ENCODE measurements around the gene VPS54.
"Not testable (repeated sequence)": the region's sequence is repeated elsewhere in the genome, so short reads cannot be mapped to it uniquely, and the experiment has no call there.

Gene VPS54

DNA sequence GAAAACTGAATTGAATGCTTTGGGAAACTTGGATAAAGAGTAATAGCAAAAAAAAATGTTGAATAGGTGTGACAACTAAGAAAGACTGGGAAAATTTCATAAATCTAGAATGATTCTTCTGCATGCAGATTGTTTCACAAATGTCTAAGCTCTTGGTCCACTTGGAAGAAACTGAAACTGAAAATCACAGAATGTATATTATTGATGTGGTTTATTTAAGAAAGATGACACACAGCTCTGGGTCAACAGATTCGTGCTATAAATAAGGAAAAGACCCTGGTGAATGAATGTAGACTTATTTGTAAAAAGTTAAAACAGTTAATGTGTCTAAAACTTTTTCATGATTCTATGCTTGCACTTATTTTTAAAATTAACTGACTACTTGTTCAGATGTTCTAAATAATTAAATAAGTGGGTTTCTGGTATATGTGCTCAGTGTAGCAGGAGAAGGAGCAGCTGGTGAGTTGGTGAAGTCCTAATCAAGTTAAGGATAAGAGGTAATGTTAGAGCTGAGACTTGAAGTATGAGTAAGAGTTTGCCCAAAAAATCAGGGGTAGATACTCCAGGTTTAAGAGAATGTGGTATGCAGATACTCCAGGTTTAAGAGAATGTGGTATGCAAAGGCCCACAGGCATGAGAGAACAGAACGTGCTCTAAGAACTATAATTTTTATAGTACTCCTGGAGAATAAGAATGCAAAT lies 153.1 kb downstream of the VPS54 start:
- no peak for DNase-seq

- DNase-seq: no peak
These were observed 153.9 kb downstream of the VPS54 start for GRCh38 chr2:63865159-63865799.

DNA sequence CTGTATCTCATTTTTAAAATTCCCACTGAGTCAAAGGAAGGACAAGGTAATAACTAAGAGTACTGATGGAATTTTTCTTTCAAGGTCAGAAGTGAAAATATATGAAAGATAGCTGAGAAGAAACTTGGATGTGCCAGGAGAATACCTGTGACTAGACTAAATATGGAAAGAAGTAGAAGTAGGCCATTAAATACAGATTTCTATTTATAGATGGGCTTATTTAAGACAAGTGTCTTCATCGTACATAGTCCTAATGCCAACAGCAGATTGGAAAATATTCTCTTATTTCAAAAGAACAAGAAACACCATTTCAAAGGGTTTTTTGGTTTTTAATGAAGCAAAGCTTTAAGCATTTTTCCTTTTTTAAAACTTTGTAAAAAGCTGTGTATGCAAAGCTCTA lies 155.5 kb downstream of the VPS54 start:
- DNase-seq: no peak

- no peak for DNase-seq
These were observed 156.4 kb downstream of the VPS54 start for GRCh38 chr2:63862806-63863205.

- peak; percentile 30 for DNase-seq
These were observed 157.9 kb downstream of the VPS54 start for GRCh38 chr2:63861220-63861822.

- no peak for DNase-seq
These were observed 160.9 kb downstream of the VPS54 start for GRCh38 chr2:63858291-63858690.

GRCh38 chr2:63856303-63856603 lies 163.0 kb downstream of the VPS54 start:
- no peak for DNase-seq

DNA sequence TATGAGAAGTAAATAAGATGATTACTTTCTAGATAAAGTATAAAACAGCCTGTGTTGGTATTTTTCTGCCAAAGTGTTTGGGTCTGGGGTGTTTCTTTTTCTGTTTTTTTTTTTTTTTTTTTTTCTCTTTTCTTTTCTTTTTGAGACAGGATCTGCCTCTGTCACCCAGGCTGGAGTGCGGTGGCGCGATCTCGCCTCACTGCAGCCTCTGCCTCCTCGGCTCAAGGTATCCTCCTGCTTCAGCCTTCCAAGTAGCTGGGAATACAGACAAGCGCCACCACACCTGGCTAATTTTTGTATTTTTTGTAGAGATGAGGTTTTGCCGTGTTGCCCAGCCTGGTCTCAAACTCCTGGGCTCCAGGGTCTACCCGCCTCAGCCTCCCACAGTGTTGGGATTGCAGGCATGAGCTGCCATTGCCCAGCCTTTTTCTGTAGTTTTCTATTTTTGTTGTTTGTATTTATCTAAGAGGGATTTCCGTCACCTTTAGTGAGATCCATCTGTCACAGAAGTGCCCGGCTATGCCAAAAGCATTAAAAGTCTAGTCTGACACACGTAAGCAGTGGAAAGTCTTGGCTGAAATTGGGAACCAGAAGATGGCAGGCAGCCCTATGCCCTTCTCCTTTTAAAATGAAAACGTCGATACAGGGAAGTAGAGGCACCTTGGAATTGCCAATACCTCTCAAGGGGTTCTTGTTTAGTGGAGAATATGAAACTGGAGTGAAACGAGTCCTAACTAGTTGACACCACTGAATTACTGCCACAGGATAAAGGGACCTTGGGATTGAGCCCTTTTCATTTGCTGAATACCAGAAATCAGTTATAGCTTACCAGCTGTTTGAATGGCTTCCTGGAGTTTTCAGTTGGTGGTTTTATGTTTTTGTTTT lies 163.6 kb downstream of the VPS54 start:
- DNase-seq: no peak

GRCh38 chr2:63853527-63854310 lies 165.5 kb downstream of the VPS54 start:
- DNase-seq: no peak

DNA sequence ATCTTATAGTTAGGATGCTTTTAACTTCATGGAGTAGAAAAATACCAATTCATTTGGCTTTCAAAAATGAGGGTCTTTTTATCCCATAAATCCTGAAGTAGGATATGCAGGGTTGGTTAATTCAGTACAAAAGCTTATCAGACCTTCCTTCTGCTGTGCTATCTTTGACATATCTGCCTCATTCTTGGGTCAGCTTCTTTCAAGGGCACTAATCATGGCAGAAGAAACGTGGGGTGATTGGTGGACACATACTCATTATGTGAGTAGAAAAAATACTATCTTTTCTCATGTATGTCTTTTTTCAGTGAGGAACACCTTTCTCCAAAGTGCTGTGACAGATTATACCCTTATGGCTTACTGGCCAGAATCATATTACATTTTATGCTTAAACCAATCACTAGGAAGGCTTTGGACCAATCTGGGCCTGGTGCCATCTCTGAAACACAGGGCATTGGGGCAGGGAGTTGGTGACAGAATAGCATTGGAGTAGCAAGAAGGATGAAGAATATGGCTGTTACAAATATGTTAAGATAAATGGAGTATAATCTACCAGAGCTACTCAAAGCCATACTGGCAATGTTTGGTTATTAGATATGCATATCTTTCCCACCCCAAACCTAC lies 167.4 kb downstream of the VPS54 start:
- no peak for DNase-seq

GRCh38 chr2:63850649-63851048 lies 168.6 kb downstream of the VPS54 start:
- DNase-seq: no peak

GRCh38 chr2:63850204-63850571 lies 169.0 kb downstream of the VPS54 start:
- DNase-seq: no peak

GRCh38 chr2:63849381-63850203 lies 169.6 kb downstream of the VPS54 start:
- no peak for DNase-seq

- DNase-seq: not testable (repeated sequence)
These were observed 171.7 kb downstream of the VPS54 start for GRCh38 chr2:63847571-63847970.

DNA sequence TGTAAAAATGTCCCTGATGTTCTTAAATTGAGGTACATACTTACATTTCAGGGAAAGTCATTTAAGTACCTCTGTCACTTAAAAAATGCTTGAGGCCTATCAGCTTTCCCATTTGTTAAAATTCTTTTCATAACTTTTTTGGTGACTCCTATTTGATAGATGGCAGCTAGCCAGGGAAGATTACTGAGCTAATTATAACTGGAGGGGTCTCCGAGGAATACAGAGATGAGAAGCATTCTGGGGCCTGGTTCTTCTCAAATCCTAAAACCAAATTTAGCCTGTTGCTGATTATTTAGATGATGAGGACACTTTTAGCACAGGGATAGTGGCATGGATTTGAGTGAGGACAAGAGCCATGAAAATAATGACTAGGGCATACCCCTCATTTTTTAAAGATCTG lies 172.7 kb downstream of the VPS54 start:
- no peak for DNase-seq

DNA sequence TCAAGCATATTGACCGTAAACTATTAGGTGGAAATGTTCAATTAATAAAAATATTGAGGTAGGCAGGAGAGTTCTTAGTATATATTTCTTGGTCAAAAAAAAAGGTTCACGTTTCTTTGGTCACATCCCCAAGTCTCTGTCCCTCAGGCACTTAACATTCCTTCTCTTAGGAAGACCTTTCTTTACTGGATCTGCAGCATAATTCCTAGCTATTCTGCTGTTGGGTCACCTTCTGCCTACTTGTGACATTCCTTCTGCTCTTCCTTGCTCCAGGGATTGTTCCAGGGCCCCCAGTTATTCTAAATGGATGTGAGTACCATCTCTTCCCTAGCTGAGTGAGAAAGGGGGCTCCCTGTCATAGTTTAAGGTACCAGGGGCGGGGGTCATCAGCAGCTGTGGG lies 173.4 kb downstream of the VPS54 start:
- DNase-seq: no peak

DNA sequence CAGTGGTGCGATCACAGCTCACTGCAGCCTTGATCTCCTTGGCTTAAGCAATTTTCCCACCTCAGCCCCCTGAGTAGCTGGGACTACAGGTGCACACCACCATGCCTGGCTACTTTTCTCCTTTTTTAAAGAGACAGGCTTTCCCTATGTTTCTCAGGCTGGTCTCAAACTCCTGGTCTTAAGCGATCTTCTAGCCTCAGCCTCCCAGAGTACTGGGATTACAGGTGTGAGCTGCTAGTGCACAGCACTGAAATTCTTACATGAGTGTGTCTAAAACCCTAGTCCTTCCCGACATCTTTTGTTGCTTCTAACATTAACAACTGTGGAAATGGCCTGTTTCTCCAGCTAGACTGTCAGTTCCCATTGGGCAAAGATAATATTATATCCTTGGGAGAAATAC lies 174.6 kb downstream of the VPS54 start:
- DNase-seq: no peak

GRCh38 chr2:63843791-63844190 lies 175.4 kb downstream of the VPS54 start:
- DNase-seq: no peak

DNA sequence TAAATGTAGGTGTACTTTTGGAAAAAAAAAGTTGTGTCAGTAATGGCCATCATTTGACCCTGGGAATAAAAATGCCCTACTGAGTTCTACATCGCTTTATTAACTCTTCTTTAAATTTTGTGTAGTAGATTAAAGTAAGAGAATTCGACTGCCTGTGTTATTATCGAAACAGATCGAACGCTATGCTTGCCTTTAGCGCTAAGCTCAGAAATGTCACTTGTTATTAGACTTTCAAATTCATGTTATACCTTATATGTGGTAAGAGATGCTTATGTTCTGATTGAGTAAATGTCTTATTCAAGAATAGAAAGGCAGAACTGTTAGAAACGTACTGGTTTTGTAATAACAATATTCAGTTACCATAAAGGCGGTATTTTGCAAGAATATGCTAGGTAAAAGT lies 176.1 kb downstream of the VPS54 start:
- DNase-seq: no peak

DNA sequence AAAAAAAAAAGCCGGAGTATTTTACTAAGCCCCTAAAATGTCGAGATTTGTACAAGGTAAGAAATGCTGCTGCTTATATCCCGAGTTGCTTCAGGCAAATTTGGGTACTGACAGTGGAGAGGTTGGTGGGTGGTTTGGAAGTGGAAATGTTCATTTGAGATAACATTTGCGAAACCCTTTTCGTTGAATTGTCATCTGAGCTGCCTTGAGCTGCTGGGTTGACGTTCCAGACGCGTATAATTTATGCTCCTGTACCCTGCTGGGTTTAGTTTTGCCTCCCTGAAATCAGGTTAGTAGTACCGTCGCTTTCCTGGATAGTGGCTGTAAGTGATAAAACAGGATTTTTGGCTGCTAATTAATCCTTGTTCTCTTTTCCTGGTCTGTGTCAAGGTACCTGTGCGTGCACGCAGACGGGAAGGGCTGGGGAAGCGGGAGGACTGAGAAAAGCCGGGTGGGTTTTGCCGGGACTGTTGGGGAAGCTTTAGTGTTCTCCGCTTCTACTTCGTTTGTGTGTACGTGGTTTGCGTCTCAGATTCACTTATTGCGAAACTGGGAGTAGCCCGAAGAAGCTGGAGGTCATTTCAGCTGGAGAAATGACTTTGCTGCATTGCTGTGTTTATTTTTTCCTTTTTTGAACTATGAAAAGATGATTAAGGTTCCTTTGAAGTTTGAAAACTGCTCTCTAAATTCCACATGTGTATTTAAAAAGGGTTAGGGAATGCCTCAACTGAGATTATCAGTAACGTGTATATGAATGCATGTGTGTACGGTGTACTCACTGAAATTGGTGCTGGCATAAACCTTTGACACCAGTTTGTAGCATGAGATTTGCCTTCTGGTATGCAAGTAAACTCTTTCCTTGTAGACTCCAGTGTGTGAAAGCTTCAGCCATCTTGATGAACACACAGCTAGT lies 176.8 kb downstream of the VPS54 start:
- no peak for DNase-seq

Data from NCI-H1694 treated with DMSO at 0.1 percent for 48 hours (cell line).